WTC11 (cell line): ENCODE results near the gene NBEA. TPM values are rescaled to one million over a fixed set of nuclear protein-coding genes. Genes with fewer than 3 reads are reported as not detected.

ENCODE experiments used
- ATAC-seq: fragments of 200-7000 bp; cut with Tn5 transposase; 2 replicates; pipeline ENCODE4 v1.10.0; 2021; ENCODE audit warnings: mild to moderate bottlenecking, moderate library complexity
- CTCF ChIA-PET: fragments of 300-600 bp; sonication (Branson Sonifier 250); formaldehyde crosslinking; loops from one replicate; lab custom pipeline; 2021; ENCODE audit warnings: antibody characterized with exemption; lab: Charles Lee
- POLR2A ChIA-PET: fragments of 350-600 bp; sonication (Branson Sonifier 250); formaldehyde crosslinking; loops from one replicate; lab custom pipeline; 2021; ENCODE audit warnings: antibody characterized with exemption; lab: Charles Lee
- DNase-seq: peaks from one replicate; pipeline ENCODE4 v3.0.0; 2021; ENCODE audit warnings: low spot score
- H3K27ac Mint-ChIP-seq: 2 replicates; pipeline ENCODE4 v1.8.0; 2021; ENCODE audit warnings: mixed read lengths
- H3K27me3 Mint-ChIP-seq: 2 replicates; pipeline ENCODE4 v1.8.0; 2021; ENCODE audit warnings: low read depth, mild to moderate bottlenecking, moderate library complexity, mixed read lengths
- H3K36me3 Mint-ChIP-seq: 2 replicates; pipeline ENCODE4 v1.8.0; 2021; ENCODE audit warnings: mixed read lengths
- H3K4me1 Mint-ChIP-seq: 2 replicates; pipeline ENCODE4 v1.8.0; 2022; ENCODE audit warnings: mixed read lengths
- H3K4me3 Mint-ChIP-seq: 2 replicates; pipeline ENCODE4 v1.8.0; 2021; ENCODE audit warnings: mild to moderate bottlenecking, moderate library complexity, mixed read lengths
- H3K9me3 Mint-ChIP-seq: 2 replicates; pipeline ENCODE4 v1.8.0; 2021; ENCODE audit warnings: mixed read lengths
- ATF1 ChIP-seq: sonication (generic); formaldehyde crosslinking; IDR thresholded peaks from 2 replicates; pipeline ENCODE4 v1.8.1; 2023; ENCODE audit warnings: mild to moderate bottlenecking, moderate library complexity, missing genetic modification reagents
- CBFB ChIP-seq: sonication (generic); formaldehyde crosslinking; IDR thresholded peaks from 2 replicates; pipeline ENCODE4 v1.8.1; 2022; ENCODE audit warnings: mild to moderate bottlenecking, low read depth, missing genetic modification reagents
- EMX1 ChIP-seq: fragments of 250-450 bp; sonication (Bioruptor Pico); IDR thresholded peaks from 2 replicates; pipeline ENCODE4 v1.8.0; 2021; ENCODE audit warnings: mild to moderate bottlenecking
- ETV6 ChIP-seq: sonication (generic); formaldehyde crosslinking; IDR thresholded peaks from 2 replicates; pipeline ENCODE4 v1.8.1; 2022; ENCODE audit warnings: mild to moderate bottlenecking, missing genetic modification reagents
- FOXJ3 ChIP-seq: sonication (generic); formaldehyde crosslinking; IDR thresholded peaks from 2 replicates; pipeline ENCODE4 v1.9.0; 2021; ENCODE audit warnings: missing genetic modification reagents, mild to moderate bottlenecking, borderline replicate concordance
- FOXK1 ChIP-seq: sonication (generic); formaldehyde crosslinking; IDR thresholded peaks from 2 replicates; pipeline ENCODE4 v1.8.0; 2022; ENCODE audit warnings: mild to moderate bottlenecking, moderate library complexity, missing genetic modification reagents
- GTF2I ChIP-seq: fragments of 250-450 bp; sonication (Bioruptor Pico); conservative IDR thresholded peaks from 2 replicates; pipeline ENCODE4 v1.4.0; 2021; ENCODE audit warnings: mild to moderate bottlenecking
- IRF2 ChIP-seq: sonication (generic); formaldehyde crosslinking; IDR thresholded peaks from 2 replicates; pipeline ENCODE4 v1.8.0; 2022; ENCODE audit warnings: low read depth, missing genetic modification reagents, borderline replicate concordance
- JUN ChIP-seq: sonication (generic); formaldehyde crosslinking; IDR thresholded peaks from 2 replicates; pipeline ENCODE4 v1.8.0; 2023; ENCODE audit warnings: mild to moderate bottlenecking, missing genetic modification reagents
- KAT7 ChIP-seq: sonication (generic); formaldehyde crosslinking; IDR thresholded peaks from 2 replicates; pipeline ENCODE4 v1.8.1; 2023; ENCODE audit warnings: missing genetic modification reagents, mild to moderate bottlenecking, borderline replicate concordance
- MXD4 ChIP-seq: fragments of 250-450 bp; sonication (Bioruptor Pico); IDR thresholded peaks from 2 replicates; pipeline ENCODE4 v1.8.0; 2021; ENCODE audit warnings: mild to moderate bottlenecking, moderate library complexity, borderline replicate concordance
- NR1H2 ChIP-seq: sonication (generic); formaldehyde crosslinking; IDR thresholded peaks from 2 replicates; pipeline ENCODE4 v1.9.0; 2021; ENCODE audit warnings: mild to moderate bottlenecking, moderate library complexity, missing genetic modification reagents
- SMAD3 ChIP-seq: sonication (generic); formaldehyde crosslinking; IDR thresholded peaks from 2 replicates; pipeline ENCODE4 v1.8.0; 2022; ENCODE audit warnings: missing genetic modification reagents, mild to moderate bottlenecking, borderline replicate concordance
- TEAD4 ChIP-seq: sonication (generic); formaldehyde crosslinking; IDR thresholded peaks from 2 replicates; pipeline ENCODE4 v1.8.0; 2022; ENCODE audit warnings: mild to moderate bottlenecking, missing genetic modification reagents
- TP53 ChIP-seq: sonication (generic); formaldehyde crosslinking; IDR thresholded peaks from 2 replicates; pipeline ENCODE4 v1.8.1; 2023; ENCODE audit warnings: mild to moderate bottlenecking, missing genetic modification reagents
- ZNF671 ChIP-seq: fragments of 250-450 bp; sonication (Bioruptor Pico); IDR thresholded peaks from 2 replicates; pipeline ENCODE4 v1.8.0; 2021; ENCODE audit warnings: mild to moderate bottlenecking
- total RNA-seq: library from RNA; stranded (reverse); gene quantifications from 3 replicates; pipeline ENCODE4 v1.2.3, GENCODE V29; 2021
- TF ChIP-seq, protein P1 (sequence below): sonication (generic); formaldehyde crosslinking; IDR thresholded peaks from 2 replicates; pipeline ENCODE4 v1.8.1; 2023; ENCODE audit warnings: mild to moderate bottlenecking, missing genetic modification reagents, borderline replicate concordance
- TF ChIP-seq, protein P2 (sequence below): fragments of 200-600 bp; IDR thresholded peaks from 2 replicates; pipeline ENCODE4 v1.8.0; 2022; ENCODE audit warnings: antibody characterized with exemption
- TF ChIP-seq, protein P3 (sequence below): sonication (generic); formaldehyde crosslinking; IDR thresholded peaks from 2 replicates; pipeline ENCODE4 v1.8.0; 2023; ENCODE audit warnings: mild to moderate bottlenecking, missing genetic modification reagents
- TF ChIP-seq, protein P4 (sequence below): sonication (generic); formaldehyde crosslinking; IDR thresholded peaks from 2 replicates; pipeline ENCODE4 v1.8.1; 2023; ENCODE audit warnings: mild to moderate bottlenecking, missing genetic modification reagents, moderate library complexity
- TF ChIP-seq, protein P5 (sequence below): sonication (generic); formaldehyde crosslinking; IDR thresholded peaks from 2 replicates; pipeline ENCODE4 v1.8.1; 2022; ENCODE audit warnings: missing genetic modification reagents, borderline replicate concordance
- TF ChIP-seq, protein P6 (sequence below): sonication (generic); formaldehyde crosslinking; IDR thresholded peaks from 2 replicates; pipeline ENCODE4 v1.8.0; 2022; ENCODE audit warnings: mild to moderate bottlenecking, missing genetic modification reagents
- TF ChIP-seq, protein P7 (sequence below): sonication (generic); formaldehyde crosslinking; conservative IDR thresholded peaks from 2 replicates; pipeline ENCODE4 v1.8.1; 2022; ENCODE audit warnings: mild to moderate bottlenecking, missing genetic modification reagents

Gene NBEA
- total RNA-seq, 1 experiment from 2014 or later = 20.9 TPM

DNA sequence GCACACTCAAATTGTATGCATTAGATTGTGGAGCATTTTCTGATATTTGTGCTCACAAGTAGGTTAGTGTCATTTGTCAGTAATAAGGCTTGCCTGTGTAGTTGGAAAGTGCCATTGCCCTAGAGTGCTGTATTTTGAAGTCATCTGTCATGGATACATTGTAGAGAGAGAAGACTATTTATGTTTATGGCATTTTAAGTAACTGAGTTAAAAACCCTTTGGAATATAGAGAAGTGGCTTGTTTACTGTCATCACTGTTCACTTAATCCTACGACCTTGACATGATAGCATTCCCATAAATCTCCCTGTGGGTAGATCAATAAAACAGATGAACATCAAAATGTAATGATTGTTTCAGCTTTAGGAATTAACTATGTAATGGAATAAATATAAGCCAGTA is 423.8 kb downstream of the NBEA start:
- peaks cover 13% of the 10 kb centered on the region for H3K9me3 Mint-ChIP-seq
- H3K27me3 Mint-ChIP-seq = no peaks in the 10 kb centered on the region
- no peaks in the 10 kb centered on the region for H3K4me1 Mint-ChIP-seq
- H3K27ac Mint-ChIP-seq = no peak overlapping the region
- TF ChIP-seq MXD4 (CRISPR knock-in tag) = no peak
- no peak for TF ChIP-seq JUN (CRISPR knock-in tag)
- no peak for TF ChIP-seq IRF2 (CRISPR knock-in tag)
- no peak for TF ChIP-seq FOXJ3
- TF ChIP-seq, protein P1, sequence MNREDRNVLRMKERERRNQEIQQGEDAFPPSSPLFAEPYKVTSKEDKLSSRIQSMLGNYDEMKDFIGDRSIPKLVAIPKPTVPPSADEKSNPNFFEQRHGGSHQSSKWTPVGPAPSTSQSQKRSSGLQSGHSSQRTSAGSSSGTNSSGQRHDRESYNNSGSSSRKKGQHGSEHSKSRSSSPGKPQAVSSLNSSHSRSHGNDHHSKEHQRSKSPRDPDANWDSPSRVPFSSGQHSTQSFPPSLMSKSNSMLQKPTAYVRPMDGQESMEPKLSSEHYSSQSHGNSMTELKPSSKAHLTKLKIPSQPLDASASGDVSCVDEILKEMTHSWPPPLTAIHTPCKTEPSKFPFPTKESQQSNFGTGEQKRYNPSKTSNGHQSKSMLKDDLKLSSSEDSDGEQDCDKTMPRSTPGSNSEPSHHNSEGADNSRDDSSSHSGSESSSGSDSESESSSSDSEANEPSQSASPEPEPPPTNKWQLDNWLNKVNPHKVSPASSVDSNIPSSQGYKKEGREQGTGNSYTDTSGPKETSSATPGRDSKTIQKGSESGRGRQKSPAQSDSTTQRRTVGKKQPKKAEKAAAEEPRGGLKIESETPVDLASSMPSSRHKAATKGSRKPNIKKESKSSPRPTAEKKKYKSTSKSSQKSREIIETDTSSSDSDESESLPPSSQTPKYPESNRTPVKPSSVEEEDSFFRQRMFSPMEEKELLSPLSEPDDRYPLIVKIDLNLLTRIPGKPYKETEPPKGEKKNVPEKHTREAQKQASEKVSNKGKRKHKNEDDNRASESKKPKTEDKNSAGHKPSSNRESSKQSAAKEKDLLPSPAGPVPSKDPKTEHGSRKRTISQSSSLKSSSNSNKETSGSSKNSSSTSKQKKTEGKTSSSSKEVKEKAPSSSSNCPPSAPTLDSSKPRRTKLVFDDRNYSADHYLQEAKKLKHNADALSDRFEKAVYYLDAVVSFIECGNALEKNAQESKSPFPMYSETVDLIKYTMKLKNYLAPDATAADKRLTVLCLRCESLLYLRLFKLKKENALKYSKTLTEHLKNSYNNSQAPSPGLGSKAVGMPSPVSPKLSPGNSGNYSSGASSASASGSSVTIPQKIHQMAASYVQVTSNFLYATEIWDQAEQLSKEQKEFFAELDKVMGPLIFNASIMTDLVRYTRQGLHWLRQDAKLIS (CRISPR knock-in tag) = no peak
- no peak for TF ChIP-seq CBFB (CRISPR knock-in tag)
- TF ChIP-seq, protein P2, sequence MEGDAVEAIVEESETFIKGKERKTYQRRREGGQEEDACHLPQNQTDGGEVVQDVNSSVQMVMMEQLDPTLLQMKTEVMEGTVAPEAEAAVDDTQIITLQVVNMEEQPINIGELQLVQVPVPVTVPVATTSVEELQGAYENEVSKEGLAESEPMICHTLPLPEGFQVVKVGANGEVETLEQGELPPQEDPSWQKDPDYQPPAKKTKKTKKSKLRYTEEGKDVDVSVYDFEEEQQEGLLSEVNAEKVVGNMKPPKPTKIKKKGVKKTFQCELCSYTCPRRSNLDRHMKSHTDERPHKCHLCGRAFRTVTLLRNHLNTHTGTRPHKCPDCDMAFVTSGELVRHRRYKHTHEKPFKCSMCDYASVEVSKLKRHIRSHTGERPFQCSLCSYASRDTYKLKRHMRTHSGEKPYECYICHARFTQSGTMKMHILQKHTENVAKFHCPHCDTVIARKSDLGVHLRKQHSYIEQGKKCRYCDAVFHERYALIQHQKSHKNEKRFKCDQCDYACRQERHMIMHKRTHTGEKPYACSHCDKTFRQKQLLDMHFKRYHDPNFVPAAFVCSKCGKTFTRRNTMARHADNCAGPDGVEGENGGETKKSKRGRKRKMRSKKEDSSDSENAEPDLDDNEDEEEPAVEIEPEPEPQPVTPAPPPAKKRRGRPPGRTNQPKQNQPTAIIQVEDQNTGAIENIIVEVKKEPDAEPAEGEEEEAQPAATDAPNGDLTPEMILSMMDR = no peak
- TF ChIP-seq, protein P3, sequence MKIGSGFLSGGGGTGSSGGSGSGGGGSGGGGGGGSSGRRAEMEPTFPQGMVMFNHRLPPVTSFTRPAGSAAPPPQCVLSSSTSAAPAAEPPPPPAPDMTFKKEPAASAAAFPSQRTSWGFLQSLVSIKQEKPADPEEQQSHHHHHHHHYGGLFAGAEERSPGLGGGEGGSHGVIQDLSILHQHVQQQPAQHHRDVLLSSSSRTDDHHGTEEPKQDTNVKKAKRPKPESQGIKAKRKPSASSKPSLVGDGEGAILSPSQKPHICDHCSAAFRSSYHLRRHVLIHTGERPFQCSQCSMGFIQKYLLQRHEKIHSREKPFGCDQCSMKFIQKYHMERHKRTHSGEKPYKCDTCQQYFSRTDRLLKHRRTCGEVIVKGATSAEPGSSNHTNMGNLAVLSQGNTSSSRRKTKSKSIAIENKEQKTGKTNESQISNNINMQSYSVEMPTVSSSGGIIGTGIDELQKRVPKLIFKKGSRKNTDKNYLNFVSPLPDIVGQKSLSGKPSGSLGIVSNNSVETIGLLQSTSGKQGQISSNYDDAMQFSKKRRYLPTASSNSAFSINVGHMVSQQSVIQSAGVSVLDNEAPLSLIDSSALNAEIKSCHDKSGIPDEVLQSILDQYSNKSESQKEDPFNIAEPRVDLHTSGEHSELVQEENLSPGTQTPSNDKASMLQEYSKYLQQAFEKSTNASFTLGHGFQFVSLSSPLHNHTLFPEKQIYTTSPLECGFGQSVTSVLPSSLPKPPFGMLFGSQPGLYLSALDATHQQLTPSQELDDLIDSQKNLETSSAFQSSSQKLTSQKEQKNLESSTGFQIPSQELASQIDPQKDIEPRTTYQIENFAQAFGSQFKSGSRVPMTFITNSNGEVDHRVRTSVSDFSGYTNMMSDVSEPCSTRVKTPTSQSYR = no peak
- no peak for TF ChIP-seq SMAD3 (CRISPR knock-in tag)
- TF ChIP-seq ATF1 (CRISPR knock-in tag) = no peak
- no peak for TF ChIP-seq ETV6
- TF ChIP-seq KAT7 (CRISPR knock-in tag) = no peak
- no peak for TF ChIP-seq NR1H2 (CRISPR knock-in tag)
- TF ChIP-seq EMX1 (CRISPR knock-in tag) = no peak
- TF ChIP-seq, protein P4, sequence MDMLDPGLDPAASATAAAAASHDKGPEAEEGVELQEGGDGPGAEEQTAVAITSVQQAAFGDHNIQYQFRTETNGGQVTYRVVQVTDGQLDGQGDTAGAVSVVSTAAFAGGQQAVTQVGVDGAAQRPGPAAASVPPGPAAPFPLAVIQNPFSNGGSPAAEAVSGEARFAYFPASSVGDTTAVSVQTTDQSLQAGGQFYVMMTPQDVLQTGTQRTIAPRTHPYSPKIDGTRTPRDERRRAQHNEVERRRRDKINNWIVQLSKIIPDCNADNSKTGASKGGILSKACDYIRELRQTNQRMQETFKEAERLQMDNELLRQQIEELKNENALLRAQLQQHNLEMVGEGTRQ = no peak
- TF ChIP-seq ZNF671 = no peak
- DNase-seq = no peak
- ChIA-PET CTCF (no interaction called here), POLR2A (no interaction called here)
- H3K4me3 Mint-ChIP-seq = no peak overlapping the region
- ATAC-seq = no peak
- peaks cover 8% of the 10 kb centered on the region for H3K36me3 Mint-ChIP-seq

DNA sequence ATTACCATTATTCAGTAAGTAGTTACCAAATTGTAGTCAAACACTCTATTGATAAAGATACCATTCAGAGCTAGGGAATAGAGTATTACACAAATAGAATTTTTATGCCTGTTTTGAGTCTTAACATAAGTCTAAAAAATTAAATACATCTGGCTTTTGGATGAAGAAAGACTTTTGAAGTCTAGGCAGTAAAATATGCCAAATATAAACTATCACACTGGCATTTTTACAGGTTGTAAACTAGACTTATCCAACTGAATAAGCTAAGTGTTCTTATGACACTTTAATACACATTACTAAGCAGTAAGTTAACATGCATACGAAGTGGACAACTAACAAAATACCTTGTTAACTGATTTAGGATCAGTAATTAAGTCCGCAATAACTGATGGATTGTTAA is 425.5 kb downstream of the NBEA start:
- ATAC-seq (no peak), DNase-seq (no peak)
- Mint-ChIP-seq H3K4me3 (no peak overlapping the region), H3K4me1 (no peaks in the 10 kb centered on the region), H3K36me3 (peaks cover 16% of the 10 kb centered on the region), H3K9me3 (peaks cover 26% of the 10 kb centered on the region), H3K27me3 (no peaks in the 10 kb centered on the region), H3K27ac (no peak overlapping the region)
- TF ChIP-seq, protein P5, sequence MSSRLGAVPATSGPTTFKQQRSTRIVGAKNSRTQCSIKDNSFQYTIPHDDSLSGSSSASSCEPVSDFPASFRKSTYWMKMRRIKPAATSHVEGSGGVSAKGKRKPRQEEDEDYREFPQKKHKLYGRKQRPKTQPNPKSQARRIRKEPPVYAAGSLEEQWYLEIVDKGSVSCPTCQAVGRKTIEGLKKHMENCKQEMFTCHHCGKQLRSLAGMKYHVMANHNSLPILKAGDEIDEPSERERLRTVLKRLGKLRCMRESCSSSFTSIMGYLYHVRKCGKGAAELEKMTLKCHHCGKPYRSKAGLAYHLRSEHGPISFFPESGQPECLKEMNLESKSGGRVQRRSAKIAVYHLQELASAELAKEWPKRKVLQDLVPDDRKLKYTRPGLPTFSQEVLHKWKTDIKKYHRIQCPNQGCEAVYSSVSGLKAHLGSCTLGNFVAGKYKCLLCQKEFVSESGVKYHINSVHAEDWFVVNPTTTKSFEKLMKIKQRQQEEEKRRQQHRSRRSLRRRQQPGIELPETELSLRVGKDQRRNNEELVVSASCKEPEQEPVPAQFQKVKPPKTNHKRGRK (CRISPR knock-in tag) = no peak
- TF ChIP-seq TP53 (CRISPR knock-in tag) = no peak
- TF ChIP-seq MXD4 (CRISPR knock-in tag) = no peak
- no peak for TF ChIP-seq KAT7 (CRISPR knock-in tag)
- TF ChIP-seq GTF2I (CRISPR knock-in tag) = no peak
- no peak for TF ChIP-seq ETV6
- TF ChIP-seq, protein P6, sequence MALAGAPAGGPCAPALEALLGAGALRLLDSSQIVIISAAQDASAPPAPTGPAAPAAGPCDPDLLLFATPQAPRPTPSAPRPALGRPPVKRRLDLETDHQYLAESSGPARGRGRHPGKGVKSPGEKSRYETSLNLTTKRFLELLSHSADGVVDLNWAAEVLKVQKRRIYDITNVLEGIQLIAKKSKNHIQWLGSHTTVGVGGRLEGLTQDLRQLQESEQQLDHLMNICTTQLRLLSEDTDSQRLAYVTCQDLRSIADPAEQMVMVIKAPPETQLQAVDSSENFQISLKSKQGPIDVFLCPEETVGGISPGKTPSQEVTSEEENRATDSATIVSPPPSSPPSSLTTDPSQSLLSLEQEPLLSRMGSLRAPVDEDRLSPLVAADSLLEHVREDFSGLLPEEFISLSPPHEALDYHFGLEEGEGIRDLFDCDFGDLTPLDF (CRISPR knock-in tag) = no peak
- TF ChIP-seq, protein P7, sequence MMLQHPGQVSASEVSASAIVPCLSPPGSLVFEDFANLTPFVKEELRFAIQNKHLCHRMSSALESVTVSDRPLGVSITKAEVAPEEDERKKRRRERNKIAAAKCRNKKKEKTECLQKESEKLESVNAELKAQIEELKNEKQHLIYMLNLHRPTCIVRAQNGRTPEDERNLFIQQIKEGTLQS (CRISPR knock-in tag) = no peak
- TF ChIP-seq FOXK1 (CRISPR knock-in tag) = no peak
- no peak for TF ChIP-seq TEAD4
- CTCF ChIA-PET = no interaction called here
- POLR2A ChIA-PET = no interaction called here
